ENCODE results near the gene TMEM176B.

TMEM176B gene

DNA sequence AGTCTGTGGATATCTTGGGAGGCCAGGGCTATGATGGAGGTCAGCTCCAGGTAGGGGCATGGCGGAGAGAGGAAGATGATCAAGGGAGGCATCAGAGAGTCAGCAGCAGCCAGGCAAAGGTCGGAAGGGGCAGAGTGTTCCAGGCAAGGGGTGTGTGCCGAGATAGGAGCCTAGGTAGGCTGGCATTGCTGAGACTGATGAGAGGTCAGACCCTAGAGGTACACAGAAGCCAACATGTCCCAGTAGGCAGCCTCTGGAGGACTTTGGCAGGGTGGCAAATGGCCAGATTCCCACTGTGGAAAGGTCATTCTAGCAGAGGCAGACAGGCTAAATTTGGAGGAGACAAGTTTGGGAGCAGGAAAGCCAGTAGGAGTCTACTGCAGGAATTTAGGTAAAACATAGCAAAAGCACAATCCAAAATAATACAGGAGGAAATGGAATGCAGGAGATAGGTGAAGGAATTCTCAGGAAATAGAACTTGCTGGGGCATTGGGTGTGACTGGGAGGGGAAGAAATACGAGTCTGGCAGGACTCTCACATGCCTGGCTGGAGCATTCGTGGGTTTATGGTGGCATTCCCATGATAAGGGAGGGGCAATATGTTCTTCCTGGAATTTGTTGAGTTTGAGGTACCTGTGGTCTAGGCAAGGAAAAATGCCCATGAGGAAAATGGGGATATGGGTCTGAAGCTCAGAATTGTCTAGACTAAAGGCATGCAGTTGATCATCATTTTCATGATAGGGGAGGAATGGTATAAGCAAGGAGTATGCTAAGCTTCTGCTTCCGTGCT is 26.1 kb upstream of the TMEM176B start:
- ChIA-PET CTCF (no interaction called here), POLR2A (no interaction called here)
- no peak overlapping the region for H3K4me3 ChIP-seq (ENCODE audit: low read depth, low read length)
- DNase-seq (ENCODE audit: low read depth, low spot score): no peak
- TF ChIP-seq, protein P1, sequence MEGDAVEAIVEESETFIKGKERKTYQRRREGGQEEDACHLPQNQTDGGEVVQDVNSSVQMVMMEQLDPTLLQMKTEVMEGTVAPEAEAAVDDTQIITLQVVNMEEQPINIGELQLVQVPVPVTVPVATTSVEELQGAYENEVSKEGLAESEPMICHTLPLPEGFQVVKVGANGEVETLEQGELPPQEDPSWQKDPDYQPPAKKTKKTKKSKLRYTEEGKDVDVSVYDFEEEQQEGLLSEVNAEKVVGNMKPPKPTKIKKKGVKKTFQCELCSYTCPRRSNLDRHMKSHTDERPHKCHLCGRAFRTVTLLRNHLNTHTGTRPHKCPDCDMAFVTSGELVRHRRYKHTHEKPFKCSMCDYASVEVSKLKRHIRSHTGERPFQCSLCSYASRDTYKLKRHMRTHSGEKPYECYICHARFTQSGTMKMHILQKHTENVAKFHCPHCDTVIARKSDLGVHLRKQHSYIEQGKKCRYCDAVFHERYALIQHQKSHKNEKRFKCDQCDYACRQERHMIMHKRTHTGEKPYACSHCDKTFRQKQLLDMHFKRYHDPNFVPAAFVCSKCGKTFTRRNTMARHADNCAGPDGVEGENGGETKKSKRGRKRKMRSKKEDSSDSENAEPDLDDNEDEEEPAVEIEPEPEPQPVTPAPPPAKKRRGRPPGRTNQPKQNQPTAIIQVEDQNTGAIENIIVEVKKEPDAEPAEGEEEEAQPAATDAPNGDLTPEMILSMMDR (IDR thresholded peaks at IDR 0.05; ENCODE audit: insufficient read depth, low read length, missing control alignments): no peak

DNA sequence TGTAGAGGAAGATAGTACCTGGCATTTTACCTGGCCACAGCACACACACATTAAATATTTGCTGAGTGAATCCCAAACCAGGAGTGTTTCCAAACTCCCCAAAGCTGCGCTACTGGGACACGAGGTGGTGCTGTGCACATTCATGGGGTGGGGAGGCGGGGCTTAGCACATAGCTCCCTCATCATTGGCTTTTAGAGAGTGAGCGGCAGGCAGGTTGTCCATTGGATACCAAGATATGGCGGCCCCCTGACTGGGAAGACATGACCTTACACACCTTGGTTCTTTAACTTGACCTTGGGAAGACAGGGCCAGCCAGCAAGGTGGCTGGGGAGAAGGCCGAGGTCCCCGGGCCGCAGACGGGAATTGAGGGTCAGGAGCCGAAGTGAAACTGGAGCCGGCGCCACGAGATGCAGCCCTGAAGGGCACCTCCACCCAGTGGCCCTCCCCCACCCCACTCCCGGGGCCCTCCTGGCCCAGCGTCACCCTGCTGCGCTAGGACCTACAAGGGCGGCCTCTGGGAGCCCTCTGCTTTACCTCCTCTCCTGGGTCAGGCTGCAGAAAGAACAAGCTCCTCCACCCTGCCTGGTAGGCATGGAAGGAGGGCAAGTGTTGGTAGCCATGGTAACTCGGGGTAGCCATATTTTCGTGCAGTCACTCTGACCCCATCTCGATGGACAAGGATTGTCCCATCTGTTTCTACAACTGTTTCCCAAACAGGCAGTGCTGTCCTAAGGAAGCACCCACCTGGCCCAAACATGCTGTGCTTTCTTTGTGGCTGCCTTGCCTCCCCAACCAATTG is 24.4 kb upstream of the TMEM176B start:
- H3K4me3 ChIP-seq (ENCODE audit: low read depth, low read length): no peak overlapping the region
- ChIA-PET CTCF (no interaction called here), POLR2A (no interaction called here)
- TF ChIP-seq, protein P1 (IDR thresholded peaks at IDR 0.05; ENCODE audit: insufficient read depth, low read length, missing control alignments): no peak
- no peak for DNase-seq (ENCODE audit: low read depth, low spot score)

DNA sequence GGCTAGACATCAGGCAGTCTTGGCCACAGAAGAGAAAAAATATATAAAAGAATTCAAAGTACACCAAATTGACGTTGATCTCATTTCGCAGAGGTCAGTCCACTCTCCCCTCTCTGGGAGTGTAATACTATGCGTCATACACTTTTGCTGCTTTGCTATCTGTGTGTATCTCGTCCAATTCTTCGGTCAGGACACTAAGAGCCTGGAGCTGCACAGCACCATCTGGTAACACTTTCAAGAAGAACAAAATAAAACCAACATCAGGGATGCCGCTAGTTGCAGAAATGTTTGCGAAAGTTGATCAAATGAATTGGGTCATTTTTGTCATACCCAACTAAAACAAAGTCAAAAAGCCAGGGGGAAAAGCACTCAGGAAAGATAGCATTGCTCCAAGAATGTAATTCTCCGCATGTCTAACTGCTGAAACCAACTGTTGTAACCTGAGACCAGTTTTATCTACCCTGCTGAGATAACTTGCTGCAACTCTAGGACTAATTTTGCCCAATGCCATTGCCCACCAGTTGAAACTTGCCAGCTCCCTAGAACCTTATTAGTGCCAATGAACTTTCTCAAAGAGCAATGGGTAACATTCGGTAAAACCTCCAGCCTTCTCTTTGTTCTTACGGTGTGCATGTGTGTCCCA is 23.4 kb upstream of the TMEM176B start:
- CTCF ChIA-PET: no interaction called here
- POLR2A ChIA-PET: no interaction called here
- TF ChIP-seq, protein P1 (IDR thresholded peaks at IDR 0.05; ENCODE audit: insufficient read depth, low read length, missing control alignments): no peak
- no peak overlapping the region for H3K4me3 ChIP-seq (ENCODE audit: low read depth, low read length)
- no peak for DNase-seq (ENCODE audit: low read depth, low spot score)

DNA sequence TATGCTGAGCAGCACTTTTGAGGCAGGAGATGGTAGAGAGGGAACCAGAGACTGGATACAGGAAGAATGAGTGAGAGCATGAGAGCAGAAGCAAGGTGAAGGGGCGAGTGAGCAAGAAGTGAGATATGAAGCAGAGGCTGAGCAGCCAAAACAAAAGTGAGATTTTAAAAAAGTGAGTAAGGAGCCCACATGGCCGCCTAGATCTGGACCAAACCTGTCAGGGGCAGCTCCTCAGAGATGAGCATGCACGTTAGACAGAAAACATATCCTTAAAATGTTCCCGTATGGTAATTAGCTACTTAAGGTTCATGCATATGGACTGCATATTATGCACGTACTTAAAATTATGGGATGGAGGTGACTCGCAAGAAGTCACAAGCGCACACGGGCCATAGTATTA is 22.9 kb upstream of the TMEM176B start:
- no peak for DNase-seq (ENCODE audit: low read depth, low spot score)
- H3K4me3 ChIP-seq (ENCODE audit: low read depth, low read length): no peak overlapping the region
- TF ChIP-seq, protein P1 (IDR thresholded peaks at IDR 0.05; ENCODE audit: insufficient read depth, low read length, missing control alignments): no peak
- ChIA-PET POLR2A (no interaction called here), CTCF (no interaction called here)

DNA sequence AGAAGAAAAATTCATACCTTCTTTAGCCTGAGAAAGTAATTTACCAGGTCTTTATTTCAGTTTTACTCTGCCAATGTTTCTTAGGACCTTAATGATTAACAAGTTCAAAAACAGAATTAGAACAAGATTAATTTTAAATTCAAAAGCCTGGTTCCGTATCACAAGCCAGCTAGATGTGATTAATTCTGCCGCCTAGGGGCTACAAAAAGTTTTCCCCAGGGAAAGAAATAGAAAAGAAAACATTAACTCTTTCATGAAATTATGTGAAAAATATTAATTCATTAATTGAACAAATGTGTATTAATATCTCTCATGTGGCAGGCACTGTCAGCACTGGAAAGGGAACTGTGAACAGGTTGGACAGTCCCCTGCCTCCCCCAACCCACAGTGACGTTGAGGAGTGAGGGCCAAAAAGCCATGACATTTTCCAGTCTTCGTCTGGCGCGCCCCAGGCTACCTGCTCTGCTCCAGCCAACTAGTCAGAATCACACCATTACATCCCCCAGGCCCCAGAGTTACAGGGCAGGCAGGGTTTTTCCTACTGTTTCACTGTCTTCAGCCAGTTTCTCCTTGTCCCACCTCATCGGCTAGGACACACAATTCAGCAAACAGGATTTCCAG is 20.5 kb upstream of the TMEM176B start:
- TF ChIP-seq, protein P1 (IDR thresholded peaks at IDR 0.05; ENCODE audit: insufficient read depth, low read length, missing control alignments): no peak
- ChIA-PET CTCF (no interaction called here), POLR2A (no interaction called here)

DNA sequence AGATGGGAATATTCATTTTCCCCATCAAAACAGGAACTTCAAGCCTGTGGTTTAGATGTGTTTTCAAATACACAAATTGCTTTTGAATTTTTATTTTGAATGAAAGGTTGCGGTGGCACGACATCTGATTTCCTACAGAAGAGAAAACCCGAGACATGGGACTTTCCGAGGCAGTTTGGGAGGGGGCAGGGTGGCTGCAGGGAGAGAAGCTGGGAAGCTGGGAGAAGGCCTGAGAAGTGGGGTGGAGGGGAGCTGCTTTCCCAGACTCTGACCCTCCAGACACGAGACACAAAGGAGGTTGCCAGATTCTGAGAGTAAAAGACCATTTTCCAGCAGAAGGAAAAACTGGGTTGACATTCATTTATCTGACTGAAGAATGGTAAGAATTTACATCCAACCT is 20.0 kb upstream of the TMEM176B start:
- no peak for DNase-seq (ENCODE audit: low read depth, low spot score)
- CTCF ChIA-PET: no interaction called here
- POLR2A ChIA-PET: no interaction called here
- H3K4me3 ChIP-seq (ENCODE audit: low read depth, low read length): no peak overlapping the region
- TF ChIP-seq, protein P1 (IDR thresholded peaks at IDR 0.05; ENCODE audit: insufficient read depth, low read length, missing control alignments): no peak

More for the DNA sequence above, 20.5 kb upstream of the TMEM176B start:
- no peak for DNase-seq (ENCODE audit: low read depth, low spot score)
- H3K4me3 ChIP-seq (ENCODE audit: low read depth, low read length): no peak overlapping the region

All from AG04449 (cell line).